ENCODE results near the gene TBC1D5.

Gene TBC1D5

GRCh38 chr3:17571686-17572085 lies 170.7 kb downstream of the TBC1D5 start:
- DNase-seq (ENCODE audit: low read depth) = no peak
- no peak for TF ChIP-seq CTCF (IDR thresholded peaks at IDR 0.05; ENCODE audit: insufficient read depth, low read depth, low read length, missing control alignments)
- H3K4me3 ChIP-seq (ENCODE audit: low read depth, low read length) = no peak overlapping the region

- DNase-seq (ENCODE audit: low read depth) = no peak
- H3K4me3 ChIP-seq (ENCODE audit: low read depth, low read length) = no peak overlapping the region
- no peak for TF ChIP-seq CTCF (IDR thresholded peaks at IDR 0.05; ENCODE audit: insufficient read depth, low read depth, low read length, missing control alignments)
Measured at GRCh38 chr3:17562845-17563244, 179.6 kb downstream of the TBC1D5 start.

- H3K4me3 ChIP-seq (ENCODE audit: low read depth, low read length) = no peak overlapping the region
- DNase-seq (ENCODE audit: low read depth) = no peak
- TF ChIP-seq CTCF (IDR thresholded peaks at IDR 0.05; ENCODE audit: insufficient read depth, low read depth, low read length, missing control alignments) = no peak
Measured at GRCh38 chr3:17558565-17558964, 183.9 kb downstream of the TBC1D5 start.

GRCh38 chr3:17557749-17558463 lies 184.5 kb downstream of the TBC1D5 start:
- no peak for DNase-seq (ENCODE audit: low read depth)
- TF ChIP-seq CTCF (IDR thresholded peaks at IDR 0.05; ENCODE audit: insufficient read depth, low read depth, low read length, missing control alignments) = no peak
- no peak overlapping the region for H3K4me3 ChIP-seq (ENCODE audit: low read depth, low read length)

- H3K4me3 ChIP-seq (ENCODE audit: low read depth, low read length) = no peak overlapping the region
- no peak for TF ChIP-seq CTCF (IDR thresholded peaks at IDR 0.05; ENCODE audit: insufficient read depth, low read depth, low read length, missing control alignments)
- DNase-seq (ENCODE audit: low read depth) = no peak
Measured at GRCh38 chr3:17555525-17555924, 186.9 kb downstream of the TBC1D5 start.

- H3K4me3 ChIP-seq (ENCODE audit: low read depth, low read length) = no peak overlapping the region
- TF ChIP-seq CTCF (IDR thresholded peaks at IDR 0.05; ENCODE audit: insufficient read depth, low read depth, low read length, missing control alignments) = no peak
- no peak for DNase-seq (ENCODE audit: low read depth)
Measured at GRCh38 chr3:17554078-17554477, 188.4 kb downstream of the TBC1D5 start.

- no peak for TF ChIP-seq CTCF (IDR thresholded peaks at IDR 0.05; ENCODE audit: insufficient read depth, low read depth, low read length, missing control alignments)
- no peak for DNase-seq (ENCODE audit: low read depth)
- H3K4me3 ChIP-seq (ENCODE audit: low read depth, low read length) = no peak overlapping the region
Measured at GRCh38 chr3:17553080-17553479, 189.4 kb downstream of the TBC1D5 start.

All from GM12865 (cell line).